H4 (cell line): ENCODE data around the gene SLC24A4. TPM values are rescaled to one million over a fixed set of nuclear protein-coding genes. Genes with fewer than 3 reads are reported as not detected.
A peak's percentile ranks its signal among the peaks of the same experiment; 100 is the strongest.

ENCODE experiments used
- DNase-seq: peaks from one replicate; pipeline ENCODE4 v3.0.0-alpha.2; 2015; ENCODE audit warnings: low spot score
- total RNA-seq: library from RNA; depleted of rRNA; stranded (reverse); fragments of >200 nt; shearing (Covaris generic); gene quantifications from 2 replicates; pipeline ENCODE4 v1.2.3, GENCODE V29; 2014

The SLC24A4 gene
- total RNA-seq, 1 experiment from 2014 or later: not detected

GRCh38 chr14:92404018-92404417 is 81.1 kb downstream of the SLC24A4 start:
- no peak for DNase-seq

DNA sequence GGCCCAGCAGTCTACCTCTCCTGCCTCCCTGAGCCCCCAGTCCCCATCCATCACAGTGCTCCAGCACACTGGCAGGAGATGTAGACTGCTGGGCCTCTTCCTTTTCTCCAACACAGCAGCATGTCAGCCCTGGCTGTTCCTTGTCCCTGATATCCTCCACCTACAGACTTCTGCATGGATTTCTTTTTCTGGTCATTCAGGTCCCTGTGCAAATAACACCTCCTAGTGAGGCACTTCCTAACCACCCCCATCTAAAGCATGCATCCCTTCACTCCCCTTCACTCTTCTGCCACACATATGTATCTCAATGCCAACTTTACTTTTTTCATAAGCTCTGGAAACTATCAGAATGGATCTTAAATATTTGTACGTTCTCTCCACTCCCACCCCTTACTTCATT is 81.5 kb downstream of the SLC24A4 start:
- no peak for DNase-seq

- no peak for DNase-seq
Measured at GRCh38 chr14:92404938-92405337, 82.0 kb downstream of the SLC24A4 start.

GRCh38 chr14:92407410-92407809 is 84.4 kb downstream of the SLC24A4 start:
- DNase-seq: no peak

- peak; percentile 34 for DNase-seq
Measured at GRCh38 chr14:92409043-92409442, 86.1 kb downstream of the SLC24A4 start.

GRCh38 chr14:92411135-92411534 is 88.2 kb downstream of the SLC24A4 start:
- no peak for DNase-seq

- no peak for DNase-seq
Measured at GRCh38 chr14:92411941-92412340, 89.0 kb downstream of the SLC24A4 start.

GRCh38 chr14:92412912-92413311 is 89.9 kb downstream of the SLC24A4 start:
- DNase-seq: no peak

- no peak for DNase-seq
Measured at GRCh38 chr14:92413379-92413778, 90.4 kb downstream of the SLC24A4 start.

DNA sequence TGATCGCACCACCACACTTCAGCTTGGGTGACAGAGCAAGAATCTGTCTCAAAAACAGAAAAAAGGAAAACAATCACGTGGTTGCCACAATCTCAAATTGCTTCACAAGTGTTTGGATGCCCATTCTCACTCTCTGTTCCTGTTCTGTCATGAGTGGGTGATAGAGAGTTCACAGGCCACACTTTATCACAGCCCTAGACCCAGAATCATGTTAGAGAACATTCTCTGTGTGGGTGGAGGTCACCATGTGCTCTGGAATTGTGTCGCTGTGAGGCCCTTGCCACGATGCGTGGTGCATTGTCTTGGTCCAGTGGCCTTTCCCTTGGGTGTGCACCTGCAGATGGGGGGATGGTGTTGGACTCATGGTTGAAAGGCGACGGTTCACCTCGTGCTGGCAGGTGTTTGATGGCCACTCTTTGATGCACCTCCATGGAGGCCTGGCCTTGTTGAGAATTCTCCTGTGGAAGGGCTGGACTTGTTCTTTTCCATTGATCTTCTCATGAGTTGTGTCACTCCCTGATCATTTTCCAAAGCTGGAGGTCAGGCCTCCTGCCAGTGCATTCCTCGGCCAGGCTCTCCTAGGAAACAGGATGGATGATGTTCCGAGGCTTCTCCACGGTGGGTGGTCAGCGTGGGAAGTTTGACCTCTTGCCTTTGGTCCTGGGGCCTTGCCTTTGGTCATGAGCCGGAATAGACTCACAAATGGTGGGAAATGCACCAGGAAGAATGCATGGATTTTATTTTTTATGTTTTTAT is 91.9 kb downstream of the SLC24A4 start:
- no peak for DNase-seq

GRCh38 chr14:92415969-92416368 is 93.0 kb downstream of the SLC24A4 start:
- DNase-seq: no peak

GRCh38 chr14:92416544-92416943 is 93.6 kb downstream of the SLC24A4 start:
- no peak for DNase-seq

- DNase-seq: no peak
Measured at GRCh38 chr14:92417759-92418158, 94.8 kb downstream of the SLC24A4 start.

- DNase-seq: no peak
Measured at GRCh38 chr14:92421751-92422150, 98.8 kb downstream of the SLC24A4 start.

DNA sequence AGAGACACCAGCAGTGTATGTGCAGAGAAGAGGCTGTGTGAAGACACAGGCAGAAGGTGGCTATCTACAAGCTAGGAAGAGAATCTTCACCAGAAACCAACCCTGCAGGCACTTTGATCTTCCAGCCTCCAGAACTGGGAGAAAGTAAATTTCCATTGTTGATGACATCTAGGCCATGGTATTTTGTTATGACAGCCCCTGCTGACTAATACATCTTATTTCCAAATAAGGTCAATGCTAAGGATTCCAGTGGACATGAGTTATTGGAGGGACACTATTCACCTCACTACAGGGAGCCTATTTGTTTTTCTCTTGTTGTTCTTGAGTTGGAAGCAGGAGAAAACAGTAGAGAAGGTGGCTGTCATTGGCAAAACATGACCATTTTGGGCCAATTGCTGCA is 102.1 kb downstream of the SLC24A4 start:
- DNase-seq: no peak

DNA sequence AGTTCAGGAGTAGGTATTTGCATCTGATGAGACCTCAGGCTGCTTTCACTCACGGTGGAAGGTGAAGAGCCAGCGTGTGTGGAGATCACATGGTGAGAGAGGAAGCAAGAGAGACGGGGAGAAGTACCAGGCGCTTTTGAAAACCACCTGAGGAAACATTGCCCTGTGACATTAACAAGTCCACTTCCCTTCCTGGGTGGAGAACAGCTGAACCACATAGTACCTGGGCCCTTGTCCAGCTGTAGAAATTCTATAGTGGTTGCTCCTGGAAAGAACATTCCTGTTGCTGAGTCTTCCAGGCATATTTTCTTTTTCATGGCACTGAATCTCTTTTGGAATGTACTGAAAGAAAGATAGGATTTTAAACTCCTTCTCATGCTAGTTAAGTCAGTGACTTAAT is 103.3 kb downstream of the SLC24A4 start:
- DNase-seq: no peak

GRCh38 chr14:92427096-92427495 is 104.1 kb downstream of the SLC24A4 start:
- DNase-seq: no peak

- no peak for DNase-seq
Measured at GRCh38 chr14:92430686-92431085, 107.7 kb downstream of the SLC24A4 start.

- no peak for DNase-seq
Measured at GRCh38 chr14:92431199-92431725, 108.3 kb downstream of the SLC24A4 start.

GRCh38 chr14:92433407-92433806 is 110.4 kb downstream of the SLC24A4 start:
- DNase-seq: no peak

- DNase-seq: no peak
Measured at GRCh38 chr14:92435154-92435553, 112.2 kb downstream of the SLC24A4 start.

DNA sequence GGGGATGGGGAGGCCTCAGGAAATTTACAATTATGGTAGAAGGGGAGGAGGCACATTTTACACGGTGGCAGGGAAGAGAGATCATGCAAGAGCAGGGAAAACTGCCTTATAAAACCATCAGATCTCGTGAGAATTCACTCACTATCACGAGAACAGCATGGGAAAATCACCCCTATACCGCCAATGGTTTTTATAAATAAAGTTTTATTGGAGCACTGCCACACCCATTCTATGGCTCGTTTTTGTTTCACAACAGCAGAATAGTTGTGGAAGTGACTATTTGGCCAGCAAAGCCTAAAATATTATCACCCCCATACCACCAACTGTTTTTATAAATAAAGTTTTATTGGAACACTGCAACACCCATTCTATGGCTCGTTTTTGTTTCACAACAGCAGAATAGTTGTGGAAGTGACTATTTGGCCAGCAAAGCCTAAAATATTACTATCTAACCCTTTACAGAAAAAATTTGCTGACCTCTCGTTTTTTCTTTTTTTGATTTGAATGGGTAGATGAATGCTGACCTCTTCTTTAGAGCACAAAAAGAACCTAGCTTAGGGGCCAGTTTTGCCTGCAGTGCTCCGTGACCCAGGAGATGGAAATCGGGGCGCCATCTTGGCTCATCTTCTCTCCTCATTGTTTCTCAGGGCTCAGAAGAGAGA is 113.3 kb downstream of the SLC24A4 start:
- no peak for DNase-seq

DNA sequence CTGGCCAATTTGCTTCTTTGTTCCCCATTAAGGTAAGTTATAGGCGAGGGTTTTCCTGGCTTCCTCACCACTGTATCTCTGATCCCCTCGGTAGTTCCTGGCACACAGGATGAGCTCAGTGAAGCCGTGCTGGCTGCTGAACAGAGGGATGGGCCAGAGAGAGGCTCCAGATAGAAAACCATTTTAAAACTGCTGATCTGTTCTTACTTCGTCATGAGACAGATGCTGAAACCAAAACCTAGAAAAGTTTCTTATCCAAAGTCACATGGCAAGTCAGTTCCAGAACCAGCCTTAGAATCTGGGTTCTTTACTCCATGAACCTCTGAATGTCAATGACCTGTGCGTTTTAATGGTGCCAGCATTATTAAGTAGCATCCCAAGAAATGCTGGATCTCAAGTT is 114.3 kb downstream of the SLC24A4 start:
- no peak for DNase-seq
